ENCODE results near the gene MED15.

- TF ChIP-seq, protein P1, sequence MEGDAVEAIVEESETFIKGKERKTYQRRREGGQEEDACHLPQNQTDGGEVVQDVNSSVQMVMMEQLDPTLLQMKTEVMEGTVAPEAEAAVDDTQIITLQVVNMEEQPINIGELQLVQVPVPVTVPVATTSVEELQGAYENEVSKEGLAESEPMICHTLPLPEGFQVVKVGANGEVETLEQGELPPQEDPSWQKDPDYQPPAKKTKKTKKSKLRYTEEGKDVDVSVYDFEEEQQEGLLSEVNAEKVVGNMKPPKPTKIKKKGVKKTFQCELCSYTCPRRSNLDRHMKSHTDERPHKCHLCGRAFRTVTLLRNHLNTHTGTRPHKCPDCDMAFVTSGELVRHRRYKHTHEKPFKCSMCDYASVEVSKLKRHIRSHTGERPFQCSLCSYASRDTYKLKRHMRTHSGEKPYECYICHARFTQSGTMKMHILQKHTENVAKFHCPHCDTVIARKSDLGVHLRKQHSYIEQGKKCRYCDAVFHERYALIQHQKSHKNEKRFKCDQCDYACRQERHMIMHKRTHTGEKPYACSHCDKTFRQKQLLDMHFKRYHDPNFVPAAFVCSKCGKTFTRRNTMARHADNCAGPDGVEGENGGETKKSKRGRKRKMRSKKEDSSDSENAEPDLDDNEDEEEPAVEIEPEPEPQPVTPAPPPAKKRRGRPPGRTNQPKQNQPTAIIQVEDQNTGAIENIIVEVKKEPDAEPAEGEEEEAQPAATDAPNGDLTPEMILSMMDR (IDR thresholded peaks at IDR 0.05) = no peak
- TF ChIP-seq POLR2A (IDR thresholded peaks at IDR 0.05) (no peak), POLR2AphosphoS5 (IDR thresholded peaks at IDR 0.05) (no peak)
Observed at GRCh38 chr22:20560716-20561115, 53.3 kb downstream of the MED15 start.
